Activated CD4-positive, alpha-beta T cell treated with anti-CD3 and anti-CD28 coated beads, Interleukin-2, amount 50 U/mL, for 1 hour (primary cell): ENCODE results near the gene MATN1.
A peak's percentile ranks its signal among the peaks of the same experiment; 100 is the strongest.

Experiments used
- DNase-seq: peaks from one replicate; pipeline ENCODE4 v3.0.0-alpha.2; 2020

The MATN1 gene

GRCh38 chr1:30730346-30731108 lies 7.1 kb upstream of the MATN1 start:
- DNase-seq, result no peak

- no peak for DNase-seq
Observed at GRCh38 chr1:30729901-30730300, 6.5 kb upstream of the MATN1 start.

- DNase-seq, result no peak
Observed at GRCh38 chr1:30728832-30729638, 5.7 kb upstream of the MATN1 start.

GRCh38 chr1:30728340-30728739 lies 5.0 kb upstream of the MATN1 start:
- no peak for DNase-seq

GRCh38 chr1:30727824-30728223 lies 4.4 kb upstream of the MATN1 start:
- no peak for DNase-seq

- DNase-seq, result no peak
Observed at GRCh38 chr1:30726773-30727684, 3.6 kb upstream of the MATN1 start.

GRCh38 chr1:30726236-30726635 lies 2.9 kb upstream of the MATN1 start:
- DNase-seq, result no peak

- DNase-seq, result no peak
Observed at GRCh38 chr1:30725450-30726095, 2.2 kb upstream of the MATN1 start.

- DNase-seq, result no peak
Observed at GRCh38 chr1:30724655-30725421, 1.5 kb upstream of the MATN1 start.

GRCh38 chr1:30724175-30724574 lies 790 bp upstream of the MATN1 start:
- DNase-seq, result no peak

GRCh38 chr1:30721812-30722537 lies 1.4 kb downstream of the MATN1 start:
- DNase-seq, result no peak

GRCh38 chr1:30721341-30721793 lies 2.0 kb downstream of the MATN1 start:
- DNase-seq, result no peak

- DNase-seq, result no peak
Observed at GRCh38 chr1:30720271-30721223, 2.8 kb downstream of the MATN1 start.

- DNase-seq, result no peak
Observed at GRCh38 chr1:30719406-30720270, 3.7 kb downstream of the MATN1 start.

GRCh38 chr1:30718636-30719405 lies 4.6 kb downstream of the MATN1 start:
- DNase-seq, result peak; percentile 80

- peak; percentile 100 for DNase-seq
Observed at GRCh38 chr1:30718091-30718635, 5.2 kb downstream of the MATN1 start.

- DNase-seq, result no peak
Observed at GRCh38 chr1:30716646-30717045, 6.7 kb downstream of the MATN1 start.

- DNase-seq, result no peak
Observed at GRCh38 chr1:30715886-30716285, 7.5 kb downstream of the MATN1 start.
